ENCODE measurements around the gene SHROOM4. TPM values are rescaled to one million over a fixed set of nuclear protein-coding genes. Genes with fewer than 3 reads are reported as not detected.

SHROOM4 gene, protein sequence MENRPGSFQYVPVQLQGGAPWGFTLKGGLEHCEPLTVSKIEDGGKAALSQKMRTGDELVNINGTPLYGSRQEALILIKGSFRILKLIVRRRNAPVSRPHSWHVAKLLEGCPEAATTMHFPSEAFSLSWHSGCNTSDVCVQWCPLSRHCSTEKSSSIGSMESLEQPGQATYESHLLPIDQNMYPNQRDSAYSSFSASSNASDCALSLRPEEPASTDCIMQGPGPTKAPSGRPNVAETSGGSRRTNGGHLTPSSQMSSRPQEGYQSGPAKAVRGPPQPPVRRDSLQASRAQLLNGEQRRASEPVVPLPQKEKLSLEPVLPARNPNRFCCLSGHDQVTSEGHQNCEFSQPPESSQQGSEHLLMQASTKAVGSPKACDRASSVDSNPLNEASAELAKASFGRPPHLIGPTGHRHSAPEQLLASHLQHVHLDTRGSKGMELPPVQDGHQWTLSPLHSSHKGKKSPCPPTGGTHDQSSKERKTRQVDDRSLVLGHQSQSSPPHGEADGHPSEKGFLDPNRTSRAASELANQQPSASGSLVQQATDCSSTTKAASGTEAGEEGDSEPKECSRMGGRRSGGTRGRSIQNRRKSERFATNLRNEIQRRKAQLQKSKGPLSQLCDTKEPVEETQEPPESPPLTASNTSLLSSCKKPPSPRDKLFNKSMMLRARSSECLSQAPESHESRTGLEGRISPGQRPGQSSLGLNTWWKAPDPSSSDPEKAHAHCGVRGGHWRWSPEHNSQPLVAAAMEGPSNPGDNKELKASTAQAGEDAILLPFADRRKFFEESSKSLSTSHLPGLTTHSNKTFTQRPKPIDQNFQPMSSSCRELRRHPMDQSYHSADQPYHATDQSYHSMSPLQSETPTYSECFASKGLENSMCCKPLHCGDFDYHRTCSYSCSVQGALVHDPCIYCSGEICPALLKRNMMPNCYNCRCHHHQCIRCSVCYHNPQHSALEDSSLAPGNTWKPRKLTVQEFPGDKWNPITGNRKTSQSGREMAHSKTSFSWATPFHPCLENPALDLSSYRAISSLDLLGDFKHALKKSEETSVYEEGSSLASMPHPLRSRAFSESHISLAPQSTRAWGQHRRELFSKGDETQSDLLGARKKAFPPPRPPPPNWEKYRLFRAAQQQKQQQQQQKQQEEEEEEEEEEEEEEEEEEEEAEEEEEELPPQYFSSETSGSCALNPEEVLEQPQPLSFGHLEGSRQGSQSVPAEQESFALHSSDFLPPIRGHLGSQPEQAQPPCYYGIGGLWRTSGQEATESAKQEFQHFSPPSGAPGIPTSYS (N-terminal part only)
- not detected in 2 replicates for total RNA-seq
- not detected for polyA plus RNA-seq (2012)

GRCh38 chrX:50813843-50814661, at the start of gene SHROOM4:
Gene SHROOM4 (minus strand): TSS chrX:50814194. CDS start chrX:50814018, 176 bp downstream.
- no peak for DNase-seq (ENCODE audit: low read depth)

DNA sequence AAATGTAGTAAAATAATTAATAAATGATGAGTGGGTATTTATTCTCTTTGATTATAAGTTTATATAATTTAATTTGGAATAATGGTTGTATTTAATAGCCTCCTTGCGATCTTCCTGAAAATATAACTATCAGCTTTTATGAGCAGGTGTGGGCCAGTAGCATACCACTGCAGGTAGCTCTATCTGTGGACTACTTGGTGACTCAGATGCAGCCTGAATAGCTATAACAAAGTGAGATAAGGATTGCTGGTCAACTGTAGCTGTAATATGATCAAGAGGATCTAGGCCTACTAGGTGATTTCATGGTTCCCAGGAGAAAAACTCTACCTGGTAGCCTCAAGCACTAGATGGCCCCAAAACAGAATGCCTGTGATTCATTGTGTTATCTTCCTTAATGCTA, 49.5 kb upstream of the SHROOM4 start:
- DNase-seq (ENCODE audit: low read depth), result no peak

DNA sequence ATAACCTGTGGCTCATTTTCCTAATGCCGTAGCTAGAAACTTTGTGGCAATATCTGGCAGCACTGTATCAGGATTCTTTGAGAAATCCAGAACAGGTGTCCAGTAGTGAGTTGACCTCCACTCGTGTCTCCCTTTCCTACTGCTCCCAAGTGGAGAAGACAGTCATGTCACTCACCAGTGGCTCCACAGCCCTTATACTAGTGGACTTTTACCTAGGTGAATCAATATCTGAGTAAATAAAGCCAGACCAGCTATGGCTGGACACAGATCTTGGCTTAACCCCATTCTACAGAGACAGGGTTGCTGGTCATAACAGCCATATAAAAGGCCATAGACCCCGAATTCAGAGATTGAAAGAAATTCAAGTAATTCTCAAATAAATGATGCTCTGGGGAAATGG, 46.5 kb upstream of the SHROOM4 start:
- no peak for DNase-seq (ENCODE audit: low read depth)

- DNase-seq (ENCODE audit: low read depth), result no peak
Observed at GRCh38 chrX:50858548-50858947, 44.6 kb upstream of the SHROOM4 start.

GRCh38 chrX:50853399-50853798, 39.4 kb upstream of the SHROOM4 start:
- DNase-seq (ENCODE audit: low read depth), result no peak

DNA sequence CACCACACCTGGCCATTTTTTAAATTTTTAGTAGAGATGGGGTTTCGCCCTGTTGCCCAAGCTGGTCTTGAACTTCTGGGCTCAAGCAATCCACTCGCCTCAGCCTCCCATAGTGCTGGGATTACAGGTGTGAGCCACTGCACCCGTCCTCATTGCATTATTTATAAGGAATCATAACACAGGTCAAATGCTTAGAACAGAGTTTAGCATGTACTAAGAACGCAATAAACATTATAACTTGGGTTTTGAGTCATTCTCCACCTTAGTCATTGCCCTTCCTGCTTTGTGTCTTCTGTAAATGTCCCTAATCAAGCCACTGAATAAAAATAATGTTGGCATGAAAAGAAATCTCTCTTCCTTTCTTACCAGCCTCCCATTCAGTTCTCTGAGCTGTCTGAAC, 38.5 kb upstream of the SHROOM4 start:
- no peak for DNase-seq (ENCODE audit: low read depth)

DNA sequence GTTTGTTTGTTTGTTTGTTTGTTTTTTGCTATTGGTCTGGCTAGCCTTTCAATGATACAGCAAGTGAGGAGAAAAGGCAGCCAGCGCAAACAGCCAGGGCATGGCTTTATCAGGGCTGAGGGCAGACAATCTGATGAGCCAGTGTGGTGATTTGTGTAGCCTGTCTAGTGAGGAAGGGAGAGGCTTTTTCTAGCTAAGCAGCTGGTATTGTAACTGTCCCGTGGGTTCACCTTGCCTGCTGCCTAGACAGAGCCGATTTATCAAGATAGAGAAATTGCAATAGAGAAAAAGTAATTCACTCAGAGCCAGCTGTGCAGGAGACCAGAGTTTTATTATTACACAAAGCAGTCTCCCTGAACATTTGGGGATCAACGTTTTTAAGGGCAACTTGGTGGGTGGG, 28.2 kb upstream of the SHROOM4 start:
- DNase-seq (ENCODE audit: low read depth), result no peak

GRCh38 chrX:50839730-50840129, 25.7 kb upstream of the SHROOM4 start:
- DNase-seq (ENCODE audit: low read depth), result no peak

- no peak for DNase-seq (ENCODE audit: low read depth)
Observed at GRCh38 chrX:50838820-50839600, 25.0 kb upstream of the SHROOM4 start.

- no peak for DNase-seq (ENCODE audit: low read depth)
Observed at GRCh38 chrX:50827996-50828395, 14.0 kb upstream of the SHROOM4 start.

DNA sequence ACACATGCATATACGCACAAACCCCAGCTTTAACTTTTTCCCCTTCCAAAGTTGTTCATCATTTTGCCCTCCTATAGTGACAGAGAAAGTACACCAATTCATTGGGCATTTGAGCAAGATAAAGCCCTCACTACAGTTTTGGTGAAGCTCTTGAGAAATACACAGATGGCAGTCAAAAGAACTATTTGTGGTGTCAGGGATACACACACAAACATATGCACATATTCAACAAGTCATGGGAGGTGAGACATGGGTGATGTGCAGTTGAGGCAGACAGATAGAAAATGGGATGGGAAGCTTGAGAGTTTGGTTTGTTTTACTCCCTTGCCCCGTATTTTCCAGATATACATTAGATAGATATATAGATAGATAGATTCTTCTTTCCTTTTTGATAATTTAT, 11.8 kb upstream of the SHROOM4 start:
- no peak for DNase-seq (ENCODE audit: low read depth)

DNA sequence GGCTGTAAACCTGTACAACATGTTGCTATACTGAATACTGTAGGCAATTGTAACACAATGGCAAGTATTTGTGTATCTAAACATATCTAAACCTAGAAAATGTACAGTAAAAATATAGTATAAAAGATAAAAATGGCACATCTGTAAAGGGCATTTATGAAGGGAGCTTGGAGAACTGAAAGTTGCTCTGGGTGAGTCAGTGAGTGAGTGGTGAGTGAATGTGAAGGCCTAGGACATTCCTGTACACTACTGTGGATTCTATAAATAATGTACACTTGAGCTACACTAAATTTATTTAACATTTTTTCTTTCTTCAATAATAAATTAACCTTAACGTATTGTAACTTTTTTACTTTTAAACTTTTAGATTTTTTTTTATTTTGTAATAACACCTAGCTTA, 5.0 kb upstream of the SHROOM4 start:
- no peak for DNase-seq (ENCODE audit: low read depth)

- no peak for DNase-seq (ENCODE audit: low read depth)
Observed at GRCh38 chrX:50815120-50815519, 1.1 kb upstream of the SHROOM4 start.

- no peak for DNase-seq (ENCODE audit: low read depth)
Observed at GRCh38 chrX:50814701-50815100, 707 bp upstream of the SHROOM4 start.

GRCh38 chrX:50812995-50813842, 775 bp downstream of the SHROOM4 start:
- DNase-seq (ENCODE audit: low read depth), result no peak

GRCh38 chrX:50805276-50805675, 8.7 kb downstream of the SHROOM4 start:
- DNase-seq (ENCODE audit: low read depth), result no peak

DNA sequence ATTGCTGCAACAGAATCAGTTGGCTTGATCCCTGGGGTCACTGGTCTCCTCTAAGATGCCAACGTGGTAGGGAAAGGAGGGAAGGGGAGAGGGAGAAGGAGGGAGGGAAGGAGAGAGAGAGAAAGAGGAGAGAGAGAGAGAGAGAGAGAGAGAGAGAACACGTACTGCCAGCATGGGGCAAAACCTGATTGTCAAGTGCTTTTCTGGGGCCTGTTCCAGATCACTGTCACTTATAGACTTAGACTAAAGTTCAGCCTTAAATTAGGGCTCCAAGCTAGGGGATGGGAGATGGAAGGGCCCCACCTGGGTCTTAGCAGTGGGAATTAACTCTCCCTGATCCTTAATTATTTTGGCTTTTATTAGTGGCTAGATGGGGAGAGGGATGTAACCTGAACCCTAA, 12.9 kb downstream of the SHROOM4 start:
- no peak for DNase-seq (ENCODE audit: low read depth)

DNA sequence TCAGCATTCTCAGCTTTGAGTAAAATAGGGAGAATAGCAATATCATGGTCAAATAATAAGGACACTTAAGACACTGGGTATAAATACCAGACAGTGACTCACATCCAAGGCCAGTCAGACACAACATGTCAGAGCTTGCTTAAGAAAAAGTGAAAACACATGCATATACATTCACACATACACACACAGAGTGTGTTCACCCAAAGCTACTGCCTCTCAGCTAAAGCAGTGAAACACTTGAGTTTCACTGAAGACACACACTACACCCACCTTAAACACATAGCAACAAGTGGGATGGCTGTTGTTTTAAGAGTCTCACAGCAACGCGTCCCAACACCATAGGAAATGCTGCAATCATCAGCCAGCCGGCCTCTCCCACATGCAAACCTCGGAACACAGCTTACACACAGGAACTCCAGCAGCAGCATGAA, 14.4 kb downstream of the SHROOM4 start:
- no peak for DNase-seq (ENCODE audit: low read depth)

GRCh38 chrX:50798783-50799182, 15.2 kb downstream of the SHROOM4 start:
- no peak for DNase-seq (ENCODE audit: low read depth)

All from myocyte (in vitro differentiated cells).